Measurements from ENCODE around the gene PRADC1.

DNA sequence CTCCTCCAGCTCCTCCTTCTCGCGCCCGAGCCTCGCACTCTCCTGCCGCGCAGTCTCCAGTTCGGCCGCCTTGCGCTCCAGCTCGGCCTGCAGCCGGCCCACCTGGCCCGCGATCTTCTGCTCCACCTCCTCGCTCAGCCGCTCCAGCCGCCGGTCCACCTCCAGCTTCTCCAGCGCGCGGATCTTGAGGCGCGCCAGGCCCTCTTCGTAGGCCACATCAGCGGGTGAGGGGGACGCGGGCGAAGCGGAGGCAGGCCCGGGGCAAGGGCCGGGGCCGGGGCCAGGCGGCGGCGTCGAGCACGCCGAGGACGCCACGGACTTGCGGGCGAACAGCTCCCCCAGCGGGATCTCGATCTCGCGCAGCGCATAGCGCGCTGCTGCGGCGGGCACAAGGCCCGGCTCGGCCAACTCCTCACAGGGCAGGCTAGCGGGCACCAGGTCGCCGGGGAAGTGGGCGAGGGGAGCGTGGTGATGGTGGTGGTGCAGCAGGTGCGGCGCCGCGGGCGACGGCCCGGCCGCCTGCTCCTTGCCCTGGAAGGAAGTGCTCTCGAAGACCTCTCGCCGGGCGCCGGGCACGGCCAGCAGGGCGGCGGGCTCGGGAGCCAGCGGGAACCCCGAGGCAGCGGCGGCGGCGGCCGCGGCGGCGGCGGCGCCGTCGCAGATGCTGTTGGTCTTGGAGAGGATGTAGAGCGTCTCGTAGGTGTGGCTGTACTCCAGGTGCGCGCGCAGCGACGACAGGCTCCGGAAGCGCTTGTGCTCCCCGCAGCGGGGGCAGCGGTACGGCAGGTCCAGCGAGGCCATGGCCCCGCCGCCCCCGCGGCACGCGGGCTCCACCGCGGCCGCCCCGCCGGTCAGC, 36.0 kb upstream of the PRADC1 start:
- peak; percentile 58 for TF ChIP-seq CTCF (IDR thresholded peaks at IDR 0.05)
- TF ChIP-seq REST (IDR thresholded peaks at IDR 0.05; ENCODE audit: insufficient read depth in 1 of 2, low read depth in 2 of 2, low read length in 1 of 2): no peak
- TF ChIP-seq POLR2AphosphoS5 (IDR thresholded peaks at IDR 0.05; ENCODE audit: low read depth, low read length): no peak
- no peak for TF ChIP-seq TCF7L2 (IDR thresholded peaks at IDR 0.05; ENCODE audit: low read depth, low read length)
- TF ChIP-seq SIN3A (IDR thresholded peaks at IDR 0.05; ENCODE audit: borderline replicate concordance, insufficient read depth, low read depth, low read length): no peak
